Measurements from ENCODE around the gene ASPHD2.

ASPHD2 gene

GRCh38 chr22:26447584-26448329, 18.7 kb downstream of the ASPHD2 start:
- DNase-seq: no peak

DNA sequence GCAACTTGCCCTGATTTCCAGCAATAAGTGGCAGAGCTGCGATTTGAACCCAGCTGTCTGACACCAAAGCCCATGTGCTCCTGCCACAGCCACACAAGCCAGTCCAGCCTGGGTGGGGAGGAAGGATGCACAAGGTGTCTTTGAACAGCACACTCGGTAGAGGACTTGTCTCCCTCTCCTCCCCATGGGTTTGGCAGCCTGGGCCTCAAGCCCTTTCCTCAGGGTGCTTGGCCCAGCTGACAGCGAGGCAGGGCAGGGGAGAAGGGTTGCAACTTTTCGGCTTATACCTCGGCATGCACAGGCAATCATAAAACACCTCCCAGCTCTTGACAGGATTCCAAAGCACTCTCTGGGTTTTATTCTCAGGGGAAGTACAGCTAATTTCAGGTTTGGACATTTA, 19.3 kb downstream of the ASPHD2 start:
- no peak for DNase-seq

- no peak for DNase-seq
Observed at GRCh38 chr22:26448941-26449340, 19.9 kb downstream of the ASPHD2 start.

DNA sequence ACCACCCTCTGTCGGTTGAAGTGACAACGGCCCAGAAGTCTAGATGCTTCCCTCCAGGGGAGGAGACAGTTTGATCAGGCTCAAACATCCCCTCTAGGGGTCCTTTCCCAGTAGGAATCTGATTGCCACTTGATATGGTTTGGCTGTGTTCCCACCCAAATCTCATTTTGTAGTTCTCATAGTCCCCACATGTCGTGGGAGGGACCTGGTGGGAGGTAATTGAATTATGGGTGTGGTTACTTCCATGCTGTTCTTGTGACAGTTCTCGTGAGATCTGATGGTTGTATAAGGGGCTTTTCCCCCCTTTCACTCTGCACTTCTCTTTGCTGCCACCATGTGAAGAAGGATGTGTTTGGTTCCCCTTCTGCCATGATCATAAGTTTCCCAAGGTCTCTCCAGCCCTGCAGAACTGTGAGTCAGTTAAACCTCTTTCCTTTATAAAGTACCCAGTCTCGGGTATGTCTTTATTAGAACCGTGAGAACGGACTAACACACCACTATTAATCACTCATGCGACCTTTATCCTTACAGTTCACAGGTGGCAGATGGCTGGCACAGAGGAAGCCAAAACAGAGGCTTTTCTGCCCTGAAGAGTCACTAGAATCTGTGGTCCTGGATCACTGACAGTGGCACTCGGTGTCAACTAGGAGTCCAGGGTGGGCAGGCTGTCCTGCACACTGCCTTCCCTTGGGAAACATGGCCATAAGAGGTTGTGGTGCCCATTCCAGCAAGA, 21.6 kb downstream of the ASPHD2 start:
- DNase-seq: no peak

- no peak for DNase-seq
Observed at GRCh38 chr22:26452236-26453016, 23.4 kb downstream of the ASPHD2 start.

DNA sequence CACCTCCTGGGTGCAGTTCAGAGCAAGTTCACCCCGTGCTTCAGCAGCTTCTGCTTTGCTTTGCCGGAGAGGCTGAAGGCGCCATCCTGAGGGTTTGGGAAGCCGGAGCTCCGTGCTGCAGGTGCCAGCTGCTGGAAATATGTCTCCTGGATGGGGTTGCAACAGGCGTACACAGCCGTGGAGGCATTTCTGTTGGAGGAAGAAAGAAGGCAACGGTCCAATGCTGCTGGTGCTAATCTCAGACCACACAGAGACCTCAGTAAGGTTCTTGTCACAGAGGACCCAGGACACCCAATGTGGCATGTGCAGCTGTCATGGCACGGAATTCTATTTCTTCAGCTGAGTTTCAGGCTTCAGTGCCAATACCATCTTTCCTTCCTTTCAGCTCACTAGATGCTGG, 24.2 kb downstream of the ASPHD2 start:
- DNase-seq: no peak

GRCh38 chr22:26453812-26454500, 24.9 kb downstream of the ASPHD2 start:
- DNase-seq: no peak

DNA sequence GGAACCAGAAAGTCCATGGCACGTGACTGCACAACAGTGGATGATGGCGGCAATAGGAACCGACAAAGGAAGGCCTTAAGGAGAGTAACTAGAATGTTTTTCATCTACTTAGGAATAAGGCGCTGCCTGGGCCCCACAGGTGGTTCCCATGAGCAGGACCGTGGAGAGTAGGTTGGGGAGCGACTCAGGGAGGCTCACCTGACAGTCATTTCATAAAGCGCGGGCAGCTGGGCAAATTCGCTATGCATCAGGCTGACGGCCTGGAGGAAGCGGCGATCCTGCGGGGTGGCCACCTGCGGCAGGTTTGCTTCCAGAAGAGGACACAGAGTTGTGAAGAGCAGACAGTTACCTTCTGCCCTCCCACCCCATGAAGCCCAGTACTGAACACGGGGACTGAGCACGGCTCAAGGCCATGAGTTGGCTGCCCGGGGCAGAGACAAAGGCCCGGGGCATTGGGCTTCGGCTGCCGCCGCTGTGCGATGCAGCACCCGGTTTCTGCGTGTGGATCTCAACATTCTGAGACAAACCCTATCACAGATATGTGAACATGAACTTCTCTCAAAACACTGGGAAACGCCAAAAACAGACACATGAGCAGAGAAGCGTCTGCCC, 28.7 kb downstream of the ASPHD2 start:
- DNase-seq: no peak

GRCh38 chr22:26460202-26460601, 31.1 kb downstream of the ASPHD2 start:
- DNase-seq: no peak

DNA sequence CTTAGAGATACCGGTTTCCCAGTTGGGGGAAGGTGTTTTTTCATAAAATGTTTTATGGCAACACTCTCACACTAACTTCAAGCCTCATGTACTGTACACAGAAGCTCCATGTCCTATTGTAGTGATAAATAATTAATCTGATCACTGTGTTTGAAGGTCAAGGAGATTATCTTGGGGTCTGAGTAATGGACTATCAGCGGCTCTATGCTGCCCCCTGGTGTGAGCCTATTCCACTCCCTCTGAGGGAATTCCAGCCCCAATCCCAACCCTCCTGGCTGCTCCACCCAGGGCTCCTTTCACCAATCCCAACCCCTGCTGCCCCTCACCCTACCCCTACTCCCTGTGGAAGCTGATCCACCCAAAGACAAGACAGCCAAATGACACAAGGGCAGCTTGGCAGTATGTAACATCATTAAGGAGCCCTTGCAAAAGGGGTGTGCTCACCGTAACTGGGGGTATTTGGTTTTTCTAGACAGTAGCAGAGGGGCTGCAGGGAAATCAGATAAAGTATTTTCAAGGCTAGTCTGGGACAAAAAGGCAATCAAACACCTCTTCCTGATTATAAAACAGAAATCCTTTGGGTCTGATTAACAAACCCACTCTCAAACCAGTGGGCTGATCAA, 32.2 kb downstream of the ASPHD2 start:
- DNase-seq: peak; percentile 80

GRCh38 chr22:26462051-26462450, 33.0 kb downstream of the ASPHD2 start:
- DNase-seq: no peak

DNA sequence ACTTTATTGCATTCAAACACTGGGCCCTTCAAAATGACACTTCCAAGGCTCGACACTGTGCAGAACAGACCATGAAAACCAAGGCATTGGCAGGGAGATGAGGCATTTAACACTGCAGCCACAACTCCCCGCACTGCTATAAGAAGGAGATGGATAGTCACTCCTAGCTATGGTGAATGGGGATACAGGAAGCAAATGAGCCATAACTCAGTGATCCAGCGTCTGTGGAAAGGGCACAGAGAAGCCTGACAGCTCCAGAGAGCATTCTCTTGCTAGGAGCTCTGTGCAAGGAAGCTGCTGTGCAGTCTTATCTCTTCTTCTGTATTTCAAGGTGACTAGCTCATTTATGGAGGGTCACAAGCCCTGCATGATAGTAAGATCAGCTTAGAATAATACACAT, 33.6 kb downstream of the ASPHD2 start:
- DNase-seq: no peak

DNA sequence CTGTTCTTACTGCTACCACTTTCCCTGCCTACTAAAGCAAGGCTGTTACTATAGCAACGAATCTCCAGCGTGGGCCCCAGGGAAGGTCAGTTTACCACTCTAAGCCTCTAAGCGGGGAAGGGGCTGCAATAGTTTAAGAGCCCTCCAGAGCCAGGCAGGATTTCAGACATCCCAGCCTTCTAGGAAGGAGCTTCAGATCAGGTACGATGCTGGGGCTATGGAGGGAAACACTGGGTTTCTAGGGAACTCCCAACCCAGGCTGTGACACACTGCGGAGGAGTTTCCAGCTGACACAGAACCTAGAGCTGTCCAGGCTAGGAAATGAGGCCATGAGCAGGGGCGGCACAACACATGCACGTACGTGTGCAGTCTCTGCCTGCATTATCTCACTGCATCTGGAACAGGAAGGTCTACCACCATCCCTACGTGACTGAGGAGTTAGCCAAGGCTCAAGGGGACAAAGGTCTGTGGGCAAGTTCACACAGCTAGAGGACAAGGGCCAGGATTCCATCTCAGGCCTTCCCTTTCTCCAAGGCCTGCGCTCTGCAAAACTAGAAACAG, 34.1 kb downstream of the ASPHD2 start:
- DNase-seq: no peak

- no peak for DNase-seq
Observed at GRCh38 chr22:26463688-26464087, 34.6 kb downstream of the ASPHD2 start.

DNA sequence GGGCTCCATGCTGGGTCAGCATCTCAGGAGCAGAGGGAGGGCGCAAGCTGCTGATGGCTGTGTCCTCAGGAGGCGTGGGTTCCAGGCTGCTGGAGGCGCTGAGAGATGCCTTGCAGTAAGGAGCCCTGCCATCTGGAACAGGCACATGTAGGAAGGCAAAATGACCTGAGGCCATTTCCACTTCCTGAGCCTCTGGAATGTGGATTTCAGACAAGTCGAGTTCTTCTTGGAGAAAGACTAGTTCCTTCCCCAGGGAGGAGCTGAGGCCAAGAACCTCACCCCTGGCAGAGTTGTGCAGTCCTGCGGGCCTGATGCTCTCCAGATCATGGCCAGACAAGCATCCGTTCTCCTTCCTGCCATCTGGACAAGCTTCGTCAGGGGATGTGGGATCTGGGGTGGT, 35.3 kb downstream of the ASPHD2 start:
- no peak for DNase-seq

GRCh38 chr22:26466196-26466595, 37.1 kb downstream of the ASPHD2 start:
- DNase-seq: no peak

DNA sequence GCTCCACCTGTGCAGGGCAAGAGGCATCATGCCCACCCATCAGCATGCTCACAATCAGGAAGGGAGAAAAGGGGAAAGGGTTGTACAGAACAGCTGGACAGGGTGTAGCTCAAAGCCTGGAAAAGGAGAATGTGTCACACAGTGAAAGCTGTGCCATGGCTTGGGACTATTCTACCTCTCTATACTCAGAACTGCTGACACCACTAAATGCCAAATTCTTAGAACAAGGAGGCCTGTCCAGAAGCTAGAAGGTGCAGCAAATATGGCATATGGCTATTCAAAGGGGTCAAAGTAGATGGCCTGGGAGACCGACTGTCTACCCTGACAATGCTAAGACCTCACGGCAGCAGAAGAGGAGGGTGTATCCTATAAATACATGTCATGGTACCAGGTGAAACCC, 41.7 kb downstream of the ASPHD2 start:
- no peak for DNase-seq

DNA sequence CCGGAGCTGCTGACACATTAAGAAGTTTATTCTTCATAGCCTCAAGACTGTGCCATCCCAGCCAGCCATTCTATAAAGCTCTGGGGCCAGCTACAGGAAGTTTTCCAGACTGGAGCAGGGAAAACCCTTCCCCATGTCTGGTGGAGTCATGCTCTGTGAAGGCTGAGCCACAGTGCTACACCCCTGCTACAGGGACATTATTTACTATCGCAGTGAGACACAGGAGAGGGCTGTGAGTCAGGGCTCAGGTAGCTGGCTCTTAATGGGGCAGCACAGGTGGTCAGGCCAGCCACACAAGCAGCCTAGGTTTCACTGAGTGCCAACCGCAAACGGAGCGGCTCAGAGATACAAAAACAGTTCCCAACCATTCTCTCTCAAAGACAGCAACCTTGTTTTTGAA, 42.5 kb downstream of the ASPHD2 start:
- no peak for DNase-seq

DNA sequence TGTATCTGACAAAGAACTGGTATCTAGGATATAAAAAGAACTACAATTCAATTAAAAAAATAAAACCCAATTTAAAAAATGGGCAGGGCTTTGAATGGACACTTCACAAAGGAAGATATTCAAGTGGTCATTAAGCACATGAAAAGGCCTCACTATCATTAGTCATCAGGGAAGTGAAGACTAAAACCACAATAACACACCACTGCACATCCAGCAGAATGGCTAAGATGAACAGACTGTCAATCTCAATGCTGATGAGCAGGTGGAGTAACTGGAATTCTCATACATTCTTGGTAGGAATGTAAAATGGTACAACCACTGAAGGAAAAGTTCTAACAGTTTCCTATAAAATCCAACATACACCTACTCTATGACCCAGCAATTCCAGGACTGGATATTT, 45.6 kb downstream of the ASPHD2 start:
- peak; percentile 47 for DNase-seq

DNA sequence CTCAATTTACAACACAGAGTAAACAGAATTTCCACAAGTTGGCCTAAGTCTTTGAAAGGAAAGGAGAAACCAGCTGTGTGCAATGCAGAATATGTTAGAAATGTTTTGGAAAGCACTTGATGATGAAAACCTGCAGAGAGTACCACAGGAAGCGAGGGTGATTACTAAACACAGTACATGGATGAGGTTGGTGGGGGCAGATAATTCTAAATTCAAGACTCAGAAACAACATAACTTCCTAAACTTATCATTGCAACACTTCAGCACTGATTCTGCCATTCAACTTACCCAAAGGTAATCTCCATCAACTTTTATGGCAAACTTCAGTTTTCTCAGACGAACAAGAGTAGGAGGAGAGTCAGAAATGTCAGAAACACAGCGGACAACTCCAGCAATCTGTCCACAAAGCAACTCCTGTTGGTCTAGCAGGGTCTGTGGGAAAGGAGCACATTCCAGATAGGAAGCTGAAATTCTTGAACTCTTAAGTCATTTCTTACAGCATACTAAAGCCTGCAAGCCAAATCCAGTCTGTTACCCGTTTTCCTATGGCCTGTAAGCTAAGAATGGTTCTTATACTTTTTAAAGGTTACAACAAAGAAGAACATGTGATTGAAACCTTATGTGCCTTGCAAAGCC, 47.8 kb downstream of the ASPHD2 start:
- no peak for DNase-seq

DNA sequence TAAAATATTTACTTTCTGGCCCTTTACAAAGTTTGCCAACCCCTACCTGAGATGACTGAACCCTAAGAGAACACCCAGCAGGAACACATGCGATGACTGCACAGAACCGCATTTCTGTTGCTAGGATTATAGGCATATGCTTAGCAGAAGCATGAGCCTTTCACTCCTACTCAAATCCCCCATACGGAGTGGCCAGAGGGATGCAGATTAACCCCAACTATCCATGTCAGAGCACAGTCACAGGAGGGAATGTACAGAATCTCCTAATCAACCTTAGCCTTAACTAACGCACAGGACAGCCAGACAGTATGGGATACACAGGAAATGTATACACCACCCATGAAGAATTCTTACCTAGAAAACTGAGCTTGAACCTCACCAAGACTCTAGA, 48.3 kb downstream of the ASPHD2 start:
- no peak for DNase-seq
